Adrenal gland (tissue), 12 donors: ENCODE data around the gene TLX1. TPM values are rescaled to one million over a fixed set of nuclear protein-coding genes. Genes with fewer than 3 reads are reported as not detected.
"Not testable (repeated sequence)": the region's sequence is repeated elsewhere in the genome, so short reads cannot be mapped to it uniquely, and the experiment has no call there.

Source experiments
- DNase-seq, 7 donors: peaks; one replicate each; pipeline ENCODE4 v3.0.0-alpha.2; 2019 to 2020
- H3K27ac ChIP-seq, 5 donors: fragments of 200-600 bp; sonication (generic) in 4 of 5; 1 replicate in 3 of 5; 2 replicates in 2 of 5; pipeline versions ENCODE4 v1.5.1 to v1.8.0; 2016 to 2020; ENCODE audit warnings: mild to moderate bottlenecking in 1 of 5
- H3K27me3 ChIP-seq: fragments of 200-600 bp; 2 replicates; pipeline ENCODE4 v1.8.0; 2021
- H3K36me3 ChIP-seq, 2 donors: fragments of 200-600 bp; replicated peaks in 1 of 2; 1 replicate in 1 of 2; 2 replicates in 1 of 2; pipeline versions ENCODE4 v1.5.1 to v1.8.0; 2018 to 2022
- H3K4me1 ChIP-seq, 2 donors: fragments of 200-600 bp; replicated peaks in 1 of 2; 1 replicate in 1 of 2; 2 replicates in 1 of 2; pipeline versions ENCODE4 v1.5.1 to v1.8.0; 2018 to 2021
- H3K4me3 ChIP-seq, 4 donors: fragments of 200-600 bp; sonication (generic) in 3 of 4; one replicate each; pipeline ENCODE4 v1.5.1; 2016 to 2018
- H3K9me3 ChIP-seq, 3 donors: fragments of 200-600 bp; sonication (generic) in 1 of 3; replicated peaks in 1 of 3; 1 replicate in 2 of 3; 2 replicates in 1 of 3; pipeline versions ENCODE4 v1.5.1 to v1.8.0; 2016 to 2021
- CTCF ChIP-seq, 6 experiments: fragments of 450-650 bp in 4 of 6; fragments of 200-600 bp in 2 of 6; sonication (generic) in 1 of 6; IDR thresholded peaks; 1 replicate in 5 of 6; 2 replicates in 1 of 6; pipeline versions ENCODE4 v1.5.1 to v1.8.0; 2016 to 2021; ENCODE audit warnings: antibody characterized with exemption in 6 of 6, mild to moderate bottlenecking in 2 of 6, moderate library complexity in 1 of 6
- POLR2A ChIP-seq, 2 donors: fragments of 450-650 bp; IDR thresholded peaks; one replicate each; pipeline ENCODE4 v1.6.1; 2017; ENCODE audit warnings: antibody characterized with exemption in 2 of 2, mild to moderate bottlenecking in 2 of 2, moderate library complexity in 1 of 2
- WGBS, 4 donors: extraction: QIAGEN DNeasy Blood & Tissue Kit in 2 of 4; methylation state at CpG; one replicate each; pipeline versions ENCODE4 v1.1.5 to v1.1.7; 2013 to 2017; 5-methylcytosine and 5-hydroxymethylcytosine counted together
- intact Hi-C, 2 donors: fragments of 100-400 bp; cut with DNase I; formaldehyde crosslinking; loops; one replicate each; pipeline versions ENCODE4 v1.14.1 to v1.15.0; 2022 to 2023
- polyA plus RNA-seq, 3 donors: library from polyadenylated mRNA; stranded (reverse); fragments of 200-250 nt in 2 of 3; fragments of 350-450 nt in 1 of 3; fragmentation: Illumina TruSeq in 1 of 3; extraction: RNeasy Lipid Tissue Mini Kit (QIAGEN cat#74804) in 1 of 3; gene quantifications; one replicate each; pipeline ENCODE4 v1.2.3, GENCODE V29; 2013 to 2014
- total RNA-seq, 9 donors: library from RNA; depleted of rRNA in 4 of 9; stranded (reverse); fragments of >200 nt in 4 of 9; fragments of 120-200 nt in 1 of 9; fragmentation: NEBNext Ultra II Directional in 1 of 9; extraction: Animal tissue kit (Norgen Biotek cat#: 25700) in 1 of 9; gene quantifications; one replicate each; pipeline versions ENCODE4 v1.1.0 to v1.2.4, GENCODE V29; 2013 to 2023
- donor health status: healthy with polysubstance abuse.
- donor health status: Bipolar disorder and iron deficiency.
- donor health status: DM: yes; HTN: yes; CAD: no.
- donor health status: DM: no; HTN: no; CAD: no.
- donor health status: DM: no; HTN: no; CAD: no.
- donor health status: DM: yes; HTN: yes; CAD: no.

TLX1 gene
- total and polyA plus RNA-seq, 12 donors: not detected

- H3K9me3 ChIP-seq: no peaks in the 10 kb centered on the region
- H3K27ac ChIP-seq: no peak overlapping the region
- H3K4me3 ChIP-seq: no peak overlapping the region
- TF ChIP-seq CTCF (IDR thresholded peaks at IDR 0.05) (no peak), POLR2A (IDR thresholded peaks at IDR 0.05) (no peak)
- H3K27me3 ChIP-seq: peaks cover 59% of the 10 kb centered on the region
- intact Hi-C loops: no loop called here
- WGBS, 4 donors: 50 to 69% (median 56%) methylated on average over 4 of the region's 4 CpGs
- no peak for DNase-seq
- no peaks in the 10 kb centered on the region for H3K4me1 ChIP-seq
- H3K36me3 ChIP-seq: no peaks in the 10 kb centered on the region
Measured at GRCh38 chr10:101151395-101151794, 20.3 kb downstream of the TLX1 start.

GRCh38 chr10:101152316-101152715 lies 21.2 kb downstream of the TLX1 start:
- intact Hi-C loops: no loop called here
- Histone ChIP-seq H3K4me1 (no peaks in the 10 kb centered on the region), H3K9me3 (no peaks in the 10 kb centered on the region), H3K27ac (no peak overlapping the region), H3K27me3 (peaks cover 50% of the 10 kb centered on the region), H3K4me3 (no peak overlapping the region), H3K36me3 (no peaks in the 10 kb centered on the region)
- TF ChIP-seq POLR2A (IDR thresholded peaks at IDR 0.05): no peak
- TF ChIP-seq CTCF (IDR thresholded peaks at IDR 0.05): no peak
- 52 to 68% (median 60%) methylated on average over 2 to 3 of the region's 3 CpGs for WGBS, 4 donors
- no peak for DNase-seq

GRCh38 chr10:101154506-101154905 lies 23.4 kb downstream of the TLX1 start:
- 87 to 97% (median 91%) methylated on average over 5 of the region's 5 CpGs for WGBS, 4 donors
- H3K4me1 ChIP-seq, intact Hi-C loops, DNase-seq, H3K36me3 ChIP-seq, H3K4me3 ChIP-seq, H3K27ac ChIP-seq, H3K9me3 ChIP-seq: not testable (repeated sequence)
- H3K27me3 ChIP-seq: peaks cover 28% of the 10 kb centered on the region

- no peak for TF ChIP-seq CTCF (IDR thresholded peaks at IDR 0.05)
- no peak for TF ChIP-seq POLR2A (IDR thresholded peaks at IDR 0.05)
- intact Hi-C loops: no loop called here
- Histone ChIP-seq H3K9me3 (no peaks in the 10 kb centered on the region), H3K27me3 (peaks cover 19% of the 10 kb centered on the region), H3K4me3 (no peak overlapping the region), H3K4me1 (no peaks in the 10 kb centered on the region), H3K36me3 (no peaks in the 10 kb centered on the region), H3K27ac (no peak overlapping the region)
- no peak for DNase-seq
- WGBS, 4 donors: 29 to 39% (median 38%) methylated on average over 3 of the region's 3 CpGs
Measured at GRCh38 chr10:101155896-101156295, 24.8 kb downstream of the TLX1 start.

- peaks cover 19% of the 10 kb centered on the region for H3K27me3 ChIP-seq
- no peak for TF ChIP-seq POLR2A (IDR thresholded peaks at IDR 0.05)
- no peak for TF ChIP-seq CTCF (IDR thresholded peaks at IDR 0.05)
- 26 to 48% (median 37%) methylated on average over 5 to 6 of the region's 6 CpGs for WGBS, 4 donors
- DNase-seq: no peak
- H3K36me3 ChIP-seq: no peaks in the 10 kb centered on the region
- no peaks in the 10 kb centered on the region for H3K9me3 ChIP-seq
- H3K4me1 ChIP-seq: peaks cover 0 to 4% of the 10 kb centered on the region in 2 donors
- intact Hi-C loops: no loop called here
- H3K4me3 ChIP-seq: no peak overlapping the region
- H3K27ac ChIP-seq: no peak overlapping the region
Measured at GRCh38 chr10:101157756-101158458, 26.8 kb downstream of the TLX1 start.
